Neutrophil (primary cell): ENCODE results near the gene PYDC1.

Source experiments
- H3K27ac ChIP-seq: fragments of 200-600 bp; sonication (generic); 2 replicates; pipeline ENCODE4 v1.5.1; 2016; ENCODE audit warnings: mild to moderate bottlenecking, moderate library complexity
- H3K27me3 ChIP-seq: fragments of 200-600 bp; sonication (generic); 2 replicates; pipeline ENCODE4 v1.6.0; 2016; ENCODE audit warnings: mild to moderate bottlenecking
- H3K36me3 ChIP-seq: fragments of 200-600 bp; sonication (generic); 2 replicates; pipeline ENCODE4 v1.5.1; 2017
- H3K4me1 ChIP-seq, 2 experiments: fragments of 200-600 bp in 1 of 2; sonication (generic) in 1 of 2; 1 replicate in 1 of 2; 2 replicates in 1 of 2; pipeline versions ENCODE4 v1.5.1 to v1.6.1; 2013 to 2016; ENCODE audit warnings: low read depth in 1 of 2, low read length in 1 of 2, mild to moderate bottlenecking in 1 of 2, moderate library complexity in 1 of 2; ENCODE audit not compliant: control insufficient read depth in 1 of 2, insufficient read depth in 1 of 2
- H3K4me3 ChIP-seq, 2 experiments: fragments of 200-600 bp in 1 of 2; sonication (generic) in 1 of 2; 1 replicate in 1 of 2; 2 replicates in 1 of 2; pipeline ENCODE4 v1.5.1; 2013 to 2016; ENCODE audit warnings: low read depth in 1 of 2, low read length in 1 of 2, mild to moderate bottlenecking in 1 of 2, moderate library complexity in 1 of 2
- H3K9me3 ChIP-seq: fragments of 200-600 bp; sonication (generic); 2 replicates; pipeline ENCODE4 v1.5.1; 2016
- CTCF ChIP-seq: fragments of 200-600 bp; sonication (generic); IDR thresholded peaks from 2 replicates; pipeline ENCODE4 v1.5.1; 2016; ENCODE audit warnings: antibody characterized with exemption

Gene PYDC1

DNA sequence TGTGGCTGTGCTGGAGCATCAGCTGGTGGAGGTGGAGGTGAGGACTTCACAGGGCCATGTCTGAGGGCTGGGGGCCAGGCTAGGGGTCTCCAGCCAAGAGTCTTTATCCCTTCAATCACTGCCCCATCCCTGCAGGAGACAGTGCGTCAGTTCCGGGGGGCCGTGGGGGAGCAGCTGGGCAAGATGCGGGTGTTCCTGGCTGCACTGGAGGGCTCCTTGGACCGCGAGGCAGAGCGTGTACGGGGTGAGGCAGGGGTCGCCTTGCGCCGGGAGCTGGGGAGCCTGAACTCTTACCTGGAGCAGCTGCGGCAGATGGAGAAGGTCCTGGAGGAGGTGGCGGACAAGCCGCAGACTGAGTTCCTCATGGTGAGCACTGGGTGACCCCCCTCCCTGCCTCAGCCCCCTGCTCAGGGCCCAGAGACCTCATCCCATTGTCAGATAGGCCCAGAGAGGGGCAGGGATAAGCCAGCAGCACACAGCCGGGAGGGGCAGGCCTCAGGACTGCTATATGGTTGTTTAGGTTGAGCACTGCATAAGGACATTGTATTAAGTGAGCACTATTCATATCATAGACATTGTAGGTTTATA, 2.3 kb upstream of the PYDC1 start:
- TF ChIP-seq CTCF, result no peak
- peaks cover 68% of the 10 kb centered on the region for H3K27me3 ChIP-seq
- H3K4me3 ChIP-seq, result no peak overlapping the region
- peaks cover 29 to 36% of the 10 kb centered on the region in 2 experiments for H3K4me1 ChIP-seq
- no peaks in the 10 kb centered on the region for H3K36me3 ChIP-seq
- H3K9me3 ChIP-seq, result no peaks in the 10 kb centered on the region
- H3K27ac ChIP-seq, result no peak overlapping the region

DNA sequence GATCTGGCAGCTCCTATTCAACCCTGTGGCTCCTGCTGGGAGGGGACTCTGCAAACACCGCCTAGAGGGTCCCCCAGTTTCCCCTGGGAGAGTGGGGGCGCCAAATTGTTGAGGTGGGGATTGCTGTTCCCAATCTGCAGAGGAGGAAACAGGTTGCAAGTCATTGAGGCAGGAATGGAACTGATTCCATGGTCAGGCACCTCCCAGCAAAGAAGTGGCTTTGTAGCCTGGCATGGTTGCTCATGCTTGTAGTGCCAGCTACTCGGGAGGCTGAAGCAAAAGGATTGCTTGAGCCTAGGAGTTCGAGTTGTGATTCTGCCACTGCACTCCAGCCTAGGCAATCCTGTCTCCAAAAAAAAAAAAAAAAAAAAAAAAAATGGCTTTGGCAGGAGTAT, 198 bp upstream of the PYDC1 start:
- Histone ChIP-seq H3K27me3 (peaks cover 88% of the 10 kb centered on the region), H3K4me3 (peak overlapping the region; percentile 64 to 67), H3K4me1 (peaks cover 29 to 37% of the 10 kb centered on the region in 2 experiments)

GRCh38 chr16:31215287-31216162, 1.4 kb downstream of the PYDC1 start:
- H3K4me3 ChIP-seq, result peak overlapping the region; percentile 64 to 67
- H3K27ac ChIP-seq, result no peak overlapping the region
- H3K27me3 ChIP-seq, result peaks cover 80% of the 10 kb centered on the region

More for the DNA sequence above, 198 bp upstream of the PYDC1 start:
- no peak overlapping the region for H3K27ac ChIP-seq
- no peaks in the 10 kb centered on the region for H3K9me3 ChIP-seq
- H3K36me3 ChIP-seq, result no peaks in the 10 kb centered on the region
- no peak for TF ChIP-seq CTCF

DNA sequence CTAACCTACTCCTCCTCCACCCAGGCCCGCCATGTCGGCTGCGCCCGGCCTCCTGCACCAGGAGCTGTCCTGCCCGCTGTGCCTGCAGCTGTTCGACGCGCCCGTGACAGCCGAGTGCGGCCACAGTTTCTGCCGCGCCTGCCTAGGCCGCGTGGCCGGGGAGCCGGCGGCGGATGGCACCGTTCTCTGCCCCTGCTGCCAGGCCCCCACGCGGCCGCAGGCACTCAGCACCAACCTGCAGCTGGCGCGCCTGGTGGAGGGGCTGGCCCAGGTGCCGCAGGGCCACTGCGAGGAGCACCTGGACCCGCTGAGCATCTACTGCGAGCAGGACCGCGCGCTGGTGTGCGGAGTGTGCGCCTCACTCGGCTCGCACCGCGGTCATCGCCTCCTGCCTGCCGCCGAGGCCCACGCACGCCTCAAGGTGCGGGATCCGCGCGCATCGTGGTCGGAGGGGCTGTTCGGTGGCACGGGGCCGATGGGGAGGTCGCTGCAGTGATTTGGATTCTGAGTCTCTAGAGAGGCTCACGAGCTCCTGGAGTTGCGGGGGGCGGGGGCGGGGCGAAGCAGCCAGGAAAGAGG, 2.1 kb downstream of the PYDC1 start:
- H3K4me3 ChIP-seq, result peak overlapping the region; percentile 64 to 67
- no peaks in the 10 kb centered on the region for H3K9me3 ChIP-seq
- peaks cover 26 to 31% of the 10 kb centered on the region in 2 experiments for H3K4me1 ChIP-seq
- H3K36me3 ChIP-seq, result no peaks in the 10 kb centered on the region
- no peak overlapping the region for H3K27ac ChIP-seq
- peaks cover 79% of the 10 kb centered on the region for H3K27me3 ChIP-seq
- TF ChIP-seq CTCF, result no peak

More at GRCh38 chr16:31215287-31216162, 1.4 kb downstream of the PYDC1 start:
- Histone ChIP-seq H3K36me3 (no peaks in the 10 kb centered on the region), H3K9me3 (no peaks in the 10 kb centered on the region), H3K4me1 (peaks cover 26 to 31% of the 10 kb centered on the region in 2 experiments)
- no peak for TF ChIP-seq CTCF

- H3K4me1 ChIP-seq, result peaks cover 26 to 31% of the 10 kb centered on the region in 2 experiments
- peaks cover 74% of the 10 kb centered on the region for H3K27me3 ChIP-seq
- H3K4me3 ChIP-seq, result peak within 1 kb of the TSS; percentile 64 to 67
- H3K36me3 ChIP-seq, result no peaks in the 10 kb centered on the region
- TF ChIP-seq CTCF, result no peak
- H3K9me3 ChIP-seq, result no peaks in the 10 kb centered on the region
- H3K27ac ChIP-seq, result no peak within 1 kb of the TSS
Measured at GRCh38 chr16:31213877-31214707, 2.8 kb downstream of the PYDC1 start, which contains the start of gene TRIM72. Gene TRIM72 (plus strand): TSS chr16:31214119. CDS start chr16:31214739, 620 bp downstream.
